Activated T-helper 1 cell treated with Interleukin-2 at 50 U/mL for 16 hours (primary cell): ENCODE measurements around the gene THEM4.
"Not testable (repeated sequence)": the region's sequence is repeated elsewhere in the genome, so short reads cannot be mapped to it uniquely, and the experiment has no call there.

Experiments
- DNase-seq: peaks from one replicate; pipeline ENCODE4 v3.0.0-alpha.2; 2020; ENCODE audit warnings: low read depth

THEM4 gene

GRCh38 chr1:151934048-151934493 lies 24.8 kb upstream of the THEM4 start:
- peak; percentile 16 for DNase-seq

GRCh38 chr1:151924691-151925587 lies 15.6 kb upstream of the THEM4 start:
- DNase-seq = no peak

GRCh38 chr1:151923422-151923821 lies 14.1 kb upstream of the THEM4 start:
- DNase-seq = no peak

GRCh38 chr1:151920149-151920548 lies 10.8 kb upstream of the THEM4 start:
- no peak for DNase-seq

- no peak for DNase-seq
Measured at GRCh38 chr1:151918819-151919610, 9.7 kb upstream of the THEM4 start.

GRCh38 chr1:151918156-151918555 lies 8.8 kb upstream of the THEM4 start:
- no peak for DNase-seq

- no peak for DNase-seq
Measured at GRCh38 chr1:151916726-151917370, 7.5 kb upstream of the THEM4 start.

- no peak for DNase-seq
Measured at GRCh38 chr1:151915061-151915686, 5.9 kb upstream of the THEM4 start.

GRCh38 chr1:151914076-151914475 lies 4.8 kb upstream of the THEM4 start:
- no peak for DNase-seq

GRCh38 chr1:151912973-151913372 lies 3.7 kb upstream of the THEM4 start:
- no peak for DNase-seq

- no peak for DNase-seq
Measured at GRCh38 chr1:151908228-151908691, 1.1 kb downstream of the THEM4 start.

GRCh38 chr1:151907363-151908139 lies 1.8 kb downstream of the THEM4 start:
- DNase-seq = no peak

GRCh38 chr1:151906324-151906645 lies 3.0 kb downstream of the THEM4 start:
- DNase-seq = not testable (repeated sequence)

- DNase-seq = not testable (repeated sequence)
Measured at GRCh38 chr1:151905443-151906323, 3.6 kb downstream of the THEM4 start.

- DNase-seq = peak; percentile 49
Measured at GRCh38 chr1:151905070-151905442, 4.3 kb downstream of the THEM4 start.

- no peak for DNase-seq
Measured at GRCh38 chr1:151902858-151903257, 6.5 kb downstream of the THEM4 start.

GRCh38 chr1:151900804-151901203 lies 8.5 kb downstream of the THEM4 start:
- not testable (repeated sequence) for DNase-seq

GRCh38 chr1:151898519-151898991 lies 10.8 kb downstream of the THEM4 start:
- DNase-seq = peak; percentile 58

- DNase-seq = no peak
Measured at GRCh38 chr1:151897991-151898431, 11.3 kb downstream of the THEM4 start.
